Stimulated activated CD8-positive, alpha-beta memory T cell treated with anti-CD3 and anti-CD28 coated beads, Interleukin-2, amount 100 ng/mL, for 1 hour (primary cell): ENCODE results near the gene CARD9.
"Not testable (repeated sequence)": the region's sequence is repeated elsewhere in the genome, so short reads cannot be mapped to it uniquely, and the experiment has no call there.

Experiments
- DNase-seq, 2 donors: peaks; one replicate each; pipeline ENCODE4 v3.0.0-alpha.2; 2020; ENCODE audit warnings: low read depth in 2 of 2

Gene CARD9

GRCh38 chr9:136363949-136364748 lies 9.3 kb downstream of the CARD9 start:
- DNase-seq, result no peak

- DNase-seq, result peak; percentile 84 to 94
Measured at GRCh38 chr9:136363106-136363948, 10.1 kb downstream of the CARD9 start, which contains the start of gene DNLZ. DNLZ (minus strand) TSS chr9:136363744; CDS start chr9:136363714, 30 bp downstream.

GRCh38 chr9:136362450-136362784 lies 11.1 kb downstream of the CARD9 start:
- DNase-seq, result no peak

GRCh38 chr9:136361754-136362449 lies 11.6 kb downstream of the CARD9 start:
- DNase-seq, result no peak

GRCh38 chr9:136361047-136361753 lies 12.3 kb downstream of the CARD9 start:
- DNase-seq, result no peak

GRCh38 chr9:136359774-136360718 lies 13.4 kb downstream of the CARD9 start:
- DNase-seq, result no peak

GRCh38 chr9:136358888-136359287 lies 14.6 kb downstream of the CARD9 start:
- no peak for DNase-seq

- DNase-seq, result no peak
Measured at GRCh38 chr9:136358016-136358415, 15.5 kb downstream of the CARD9 start.

GRCh38 chr9:136357202-136357725 lies 16.2 kb downstream of the CARD9 start:
- DNase-seq, result no peak

- no peak for DNase-seq
Measured at GRCh38 chr9:136355616-136356557, 17.6 kb downstream of the CARD9 start.

GRCh38 chr9:136354592-136355085 lies 18.8 kb downstream of the CARD9 start:
- no peak for DNase-seq

- DNase-seq, result no peak
Measured at GRCh38 chr9:136353757-136354488, 19.5 kb downstream of the CARD9 start.

GRCh38 chr9:136353088-136353487 lies 20.4 kb downstream of the CARD9 start:
- DNase-seq, result no peak

GRCh38 chr9:136352682-136353081 lies 20.8 kb downstream of the CARD9 start:
- no peak for DNase-seq

- DNase-seq, result not testable (repeated sequence)
Measured at GRCh38 chr9:136351868-136352267, 21.6 kb downstream of the CARD9 start.

GRCh38 chr9:136351252-136351800 lies 22.1 kb downstream of the CARD9 start:
- DNase-seq, result no peak

- DNase-seq, result no peak
Measured at GRCh38 chr9:136349546-136349945, 23.9 kb downstream of the CARD9 start.

- DNase-seq, result no peak
Measured at GRCh38 chr9:136348691-136349090, 24.8 kb downstream of the CARD9 start.
